HL-60/S4 treated with phorbol 12-myristate 13-acetate at 8.2 ng/mL for 4 days and 3 days (cell line): ENCODE data around the gene MID1.

ENCODE experiments used
- in situ Hi-C: fragments of 300-500 bp; cut with MboI; formaldehyde crosslinking; loops from 2 replicates; pipeline ENCODE4 v1.15.0; 2022; ENCODE audit warnings: low sequenced_read_pairs

Gene MID1

GRCh38 chrX:10395643-10396042 is 224.7 kb downstream of the MID1 start:
- in situ Hi-C loops = no loop called here
